Activated T-cell treated with anti-CD3 and anti-CD28 coated beads, Interleukin-2, amount 50 U/mL, for 72 hours (primary cell): ENCODE measurements around the gene TFAP2A. TPM values are rescaled to one million over a fixed set of nuclear protein-coding genes. Genes with fewer than 3 reads are reported as not detected.

Experiments
- ATAC-seq, 2 donors: fragments of 150-1000 bp; cut with Tn5 transposase; replicated peaks in 1 of 2; 2 replicates each; pipeline ENCODE4 v1.10.0; 2021; ENCODE audit warnings: moderate library complexity in 2 of 2, mild to moderate bottlenecking in 1 of 2
- DNase-seq, 2 donors: peaks; one replicate each; pipeline ENCODE4 v3.0.0; 2021 to 2022; ENCODE audit warnings: mixed read lengths in 1 of 2
- H3K27ac Mint-ChIP-seq: one replicate; pipeline ENCODE4 v1.8.0; 2022; ENCODE audit warnings: mild to moderate bottlenecking, moderate library complexity, mixed read lengths
- H3K27me3 Mint-ChIP-seq: one replicate; pipeline ENCODE4 v1.8.0; 2022; ENCODE audit warnings: low read depth, mixed read lengths
- H3K36me3 Mint-ChIP-seq, 2 donors: one replicate each; pipeline ENCODE4 v1.8.0; 2022; ENCODE audit warnings: mixed read lengths in 2 of 2, mild to moderate bottlenecking in 1 of 2; ENCODE audit not compliant: insufficient read depth in 2 of 2
- H3K4me1 Mint-ChIP-seq: one replicate; pipeline ENCODE4 v1.8.0; 2022; ENCODE audit warnings: low read depth, mixed read lengths
- H3K4me3 Mint-ChIP-seq, 2 donors: one replicate each; pipeline ENCODE4 v1.8.0; 2022; ENCODE audit warnings: mild to moderate bottlenecking in 2 of 2, mixed read lengths in 2 of 2, moderate library complexity in 2 of 2
- H3K9me3 Mint-ChIP-seq, 2 donors: one replicate each; pipeline ENCODE4 v1.8.0; 2022; ENCODE audit warnings: mixed read lengths in 2 of 2
- total RNA-seq, 2 donors: library from RNA; stranded (reverse); gene quantifications; one replicate each; pipeline ENCODE4 v1.2.3, GENCODE V29; 2022

TFAP2A gene
- total RNA-seq, 2 donors from 2014 or later: 0.35 to 0.36 TPM

GRCh38 chr6:10373642-10374359 is 41.1 kb downstream of the TFAP2A start:
- no peaks in the 10 kb centered on the region for H3K36me3 Mint-ChIP-seq
- no peaks in the 10 kb centered on the region for H3K4me1 Mint-ChIP-seq
- H3K27ac Mint-ChIP-seq: no peak overlapping the region
- DNase-seq: no peak
- H3K4me3 Mint-ChIP-seq: no peak overlapping the region
- no peak for ATAC-seq
- H3K27me3 Mint-ChIP-seq: peaks cover 23% of the 10 kb centered on the region
- H3K9me3 Mint-ChIP-seq: no peaks in the 10 kb centered on the region

GRCh38 chr6:10369896-10370295 is 45.0 kb downstream of the TFAP2A start:
- Mint-ChIP-seq H3K9me3 (no peaks in the 10 kb centered on the region), H3K36me3 (no peaks in the 10 kb centered on the region), H3K4me3 (no peak overlapping the region), H3K4me1 (no peaks in the 10 kb centered on the region), H3K27ac (no peak overlapping the region), H3K27me3 (no peaks in the 10 kb centered on the region)
- ATAC-seq (peak in 1 of 2 donors; percentile 30), DNase-seq (no peak)

GRCh38 chr6:10368861-10369260 is 46.0 kb downstream of the TFAP2A start:
- Mint-ChIP-seq H3K9me3 (peaks cover 2 to 4% of the 10 kb centered on the region in 2 donors), H3K27ac (no peak overlapping the region), H3K4me3 (no peak overlapping the region), H3K36me3 (no peaks in the 10 kb centered on the region), H3K27me3 (no peaks in the 10 kb centered on the region), H3K4me1 (no peaks in the 10 kb centered on the region)
- DNase-seq: no peak
- ATAC-seq: no peak

GRCh38 chr6:10363911-10364310 is 51.0 kb downstream of the TFAP2A start:
- H3K4me1 Mint-ChIP-seq: no peaks in the 10 kb centered on the region
- H3K27ac Mint-ChIP-seq: no peak overlapping the region
- peaks cover 2 to 4% of the 10 kb centered on the region in 2 donors for H3K9me3 Mint-ChIP-seq
- H3K4me3 Mint-ChIP-seq: no peak overlapping the region
- H3K36me3 Mint-ChIP-seq: no peaks in the 10 kb centered on the region
- no peak for ATAC-seq
- no peaks in the 10 kb centered on the region for H3K27me3 Mint-ChIP-seq
- DNase-seq: no peak

- Mint-ChIP-seq H3K27ac (no peak overlapping the region), H3K27me3 (peaks cover 6% of the 10 kb centered on the region), H3K36me3 (no peaks in the 10 kb centered on the region), H3K9me3 (peaks cover 2 to 4% of the 10 kb centered on the region in 2 donors), H3K4me1 (no peaks in the 10 kb centered on the region), H3K4me3 (no peak overlapping the region)
- DNase-seq (no peak), ATAC-seq (no peak)
Observed at GRCh38 chr6:10362300-10362699, 52.6 kb downstream of the TFAP2A start.

GRCh38 chr6:10361428-10361827 is 53.4 kb downstream of the TFAP2A start:
- ATAC-seq (no peak), DNase-seq (no peak)
- Mint-ChIP-seq H3K36me3 (no peaks in the 10 kb centered on the region), H3K27ac (no peak overlapping the region), H3K4me3 (no peak overlapping the region), H3K9me3 (peaks cover 2 to 4% of the 10 kb centered on the region in 2 donors), H3K4me1 (no peaks in the 10 kb centered on the region), H3K27me3 (peaks cover 11% of the 10 kb centered on the region)

- no peak for ATAC-seq
- no peak overlapping the region for H3K4me3 Mint-ChIP-seq
Observed at GRCh38 chr6:10359581-10359980, 55.3 kb downstream of the TFAP2A start.

GRCh38 chr6:10355115-10355702 is 59.7 kb downstream of the TFAP2A start:
- Mint-ChIP-seq H3K9me3 (no peaks in the 10 kb centered on the region), H3K27me3 (peaks cover 13% of the 10 kb centered on the region), H3K4me3 (no peak overlapping the region), H3K4me1 (no peaks in the 10 kb centered on the region), H3K27ac (no peak overlapping the region), H3K36me3 (no peaks in the 10 kb centered on the region)
- ATAC-seq (peak in 1 of 2 donors; percentile 21), DNase-seq (no peak)

More at GRCh38 chr6:10359581-10359980, 55.3 kb downstream of the TFAP2A start:
- peaks cover 2 to 4% of the 10 kb centered on the region in 2 donors for H3K9me3 Mint-ChIP-seq
- H3K36me3 Mint-ChIP-seq: no peaks in the 10 kb centered on the region
- peaks cover 13% of the 10 kb centered on the region for H3K27me3 Mint-ChIP-seq
- H3K27ac Mint-ChIP-seq: no peak overlapping the region
- no peak for DNase-seq
- H3K4me1 Mint-ChIP-seq: no peaks in the 10 kb centered on the region

GRCh38 chr6:10351791-10352190 is 63.1 kb downstream of the TFAP2A start:
- DNase-seq: no peak
- H3K27ac Mint-ChIP-seq: no peak overlapping the region
- no peaks in the 10 kb centered on the region for H3K9me3 Mint-ChIP-seq
- peaks cover 12% of the 10 kb centered on the region for H3K27me3 Mint-ChIP-seq
- H3K4me1 Mint-ChIP-seq: no peaks in the 10 kb centered on the region
- no peak overlapping the region for H3K4me3 Mint-ChIP-seq
- H3K36me3 Mint-ChIP-seq: no peaks in the 10 kb centered on the region
- ATAC-seq: no peak

GRCh38 chr6:10350720-10351119 is 64.2 kb downstream of the TFAP2A start:
- Mint-ChIP-seq H3K4me3 (no peak overlapping the region), H3K4me1 (no peaks in the 10 kb centered on the region), H3K9me3 (no peaks in the 10 kb centered on the region), H3K36me3 (no peaks in the 10 kb centered on the region), H3K27ac (no peak overlapping the region), H3K27me3 (peaks cover 6% of the 10 kb centered on the region)
- no peak for ATAC-seq
- DNase-seq: no peak

GRCh38 chr6:10347561-10348327 is 67.1 kb downstream of the TFAP2A start:
- ATAC-seq (no peak), DNase-seq (no peak)
- H3K36me3 Mint-ChIP-seq: no peaks in the 10 kb centered on the region
- no peaks in the 10 kb centered on the region for H3K9me3 Mint-ChIP-seq
- no peak overlapping the region for H3K27ac Mint-ChIP-seq
- H3K4me3 Mint-ChIP-seq: no peak overlapping the region
- no peaks in the 10 kb centered on the region for H3K4me1 Mint-ChIP-seq
- peaks cover 6% of the 10 kb centered on the region for H3K27me3 Mint-ChIP-seq
